CD14-positive monocyte (primary cell): ENCODE data around the gene RHPN2. TPM values are rescaled to one million over a fixed set of nuclear protein-coding genes. Genes with fewer than 3 reads are reported as not detected.

Experiments used
- DNase-seq, 3 donors: peaks; one replicate each; pipeline ENCODE4 v3.0.0-alpha.2; 2011 to 2022
- H2AFZ ChIP-seq: 2 replicates; pipeline ENCODE4 v1.6.0; 2012; ENCODE audit warnings: mild to moderate bottlenecking, low read depth, low read length, inconsistent platforms; ENCODE audit not compliant: insufficient read depth, poor library complexity, severe bottlenecking
- H3K27ac ChIP-seq, 2 donors: 1 replicate in 1 of 2; 2 replicates in 1 of 2; pipeline ENCODE4 v1.5.1; 2012 to 2013; ENCODE audit warnings: low read length in 2 of 2, control low read depth in 1 of 2, inconsistent platforms in 1 of 2, low read depth in 1 of 2, mild to moderate bottlenecking in 1 of 2
- H3K27me3 ChIP-seq, 2 donors: one replicate each; pipeline versions ENCODE4 v1.6.0 to v1.6.1; 2011 to 2013; ENCODE audit warnings: low read length in 2 of 2; ENCODE audit not compliant: control insufficient read depth in 2 of 2, insufficient read depth in 2 of 2
- H3K36me3 ChIP-seq, 2 donors: replicated peaks in 1 of 2; 1 replicate in 1 of 2; 2 replicates in 1 of 2; pipeline versions ENCODE4 v1.5.1 to v1.6.1; 2012 to 2013; ENCODE audit warnings: low read length in 2 of 2, control low read depth in 1 of 2, inconsistent platforms in 1 of 2, mild to moderate bottlenecking in 1 of 2; ENCODE audit not compliant: insufficient read depth in 2 of 2, control insufficient read depth in 1 of 2
- H3K4me1 ChIP-seq, 2 donors: 1 replicate in 1 of 2; 2 replicates in 1 of 2; pipeline versions ENCODE4 v1.5.1 to v1.6.1; 2012 to 2013; ENCODE audit warnings: low read length in 2 of 2, control low read depth in 1 of 2, inconsistent platforms in 1 of 2, mild to moderate bottlenecking in 1 of 2, moderate library complexity in 1 of 2; ENCODE audit not compliant: insufficient read depth in 2 of 2, control insufficient read depth in 1 of 2
- H3K4me2 ChIP-seq: replicated peaks from 2 replicates; pipeline ENCODE3; 2012; ENCODE audit warnings: low read length, moderate library complexity, mild to moderate bottlenecking; ENCODE audit not compliant: poor library complexity, severe bottlenecking; ENCODE audit errors: extremely low read depth
- H3K4me3 ChIP-seq, 3 experiments: fragments of 200-600 bp in 1 of 3; sonication (generic) in 1 of 3; replicated peaks in 1 of 3; 1 replicate in 2 of 3; 2 replicates in 1 of 3; pipeline ENCODE4 v1.5.1; 2011 to 2013; ENCODE audit warnings: low read length in 3 of 3, mild to moderate bottlenecking in 3 of 3, control low read depth in 2 of 3, low read depth in 2 of 3, inconsistent platforms in 1 of 3, moderate library complexity in 1 of 3
- H3K79me2 ChIP-seq: 2 replicates; pipeline ENCODE4 v1.6.0; 2012; ENCODE audit warnings: mild to moderate bottlenecking, control low read depth, inconsistent platforms, low read length, moderate library complexity; ENCODE audit not compliant: insufficient read depth
- H3K9ac ChIP-seq: 2 replicates; pipeline ENCODE4 v1.6.0; 2017; ENCODE audit warnings: low read length, mild to moderate bottlenecking; ENCODE audit not compliant: insufficient read depth, poor library complexity, severe bottlenecking
- H3K9me3 ChIP-seq, 2 donors: replicated peaks in 1 of 2; 1 replicate in 1 of 2; 2 replicates in 1 of 2; pipeline versions ENCODE4 v1.5.1 to v1.6.1; 2012 to 2013; ENCODE audit warnings: low read length in 2 of 2, control low read depth in 1 of 2; ENCODE audit not compliant: control insufficient read depth in 1 of 2, insufficient read depth in 1 of 2
- H4K20me1 ChIP-seq: 2 replicates; pipeline ENCODE4 v1.6.0; 2012; ENCODE audit warnings: mild to moderate bottlenecking, low read length, control low read depth, moderate library complexity; ENCODE audit not compliant: insufficient read depth
- H3K27ac Mint-ChIP-seq, 7 donors: one replicate each; pipeline ENCODE4 v1.8.0; 2020; ENCODE audit warnings: mild to moderate bottlenecking in 7 of 7, mixed read lengths in 7 of 7, moderate library complexity in 6 of 7, inconsistent platforms in 2 of 7
- H3K27me3 Mint-ChIP-seq, 3 donors: one replicate each; pipeline ENCODE4 v1.8.0; 2021 to 2022; ENCODE audit warnings: low read depth in 3 of 3, mild to moderate bottlenecking in 3 of 3, mixed read lengths in 3 of 3, moderate library complexity in 3 of 3, inconsistent platforms in 1 of 3
- H3K36me3 Mint-ChIP-seq, 2 donors: one replicate each; pipeline ENCODE4 v1.8.0; 2020; ENCODE audit warnings: mixed read lengths in 2 of 2, inconsistent platforms in 1 of 2, mild to moderate bottlenecking in 1 of 2
- H3K4me1 Mint-ChIP-seq: one replicate; pipeline ENCODE4 v1.8.0; 2020; ENCODE audit warnings: mild to moderate bottlenecking, mixed read lengths
- H3K4me3 Mint-ChIP-seq, 2 donors: one replicate each; pipeline ENCODE4 v1.8.0; 2020; ENCODE audit warnings: mild to moderate bottlenecking in 2 of 2, mixed read lengths in 2 of 2, moderate library complexity in 1 of 2
- H3K9me3 Mint-ChIP-seq, 7 donors: one replicate each; pipeline ENCODE4 v1.8.0; 2020 to 2022; ENCODE audit warnings: mixed read lengths in 7 of 7, mild to moderate bottlenecking in 6 of 7, moderate library complexity in 6 of 7, inconsistent platforms in 2 of 7
- WGBS: methylation state at CpG from one replicate; pipeline ENCODE4 v1.1.5; 2013; ENCODE audit warnings: missing lambda C conversion rate; ENCODE audit not compliant: insufficient coverage; 5-methylcytosine and 5-hydroxymethylcytosine counted together
- intact Hi-C, 2 donors: fragments of 100-400 bp; cut with micrococcal nuclease; formaldehyde crosslinking; loops; one replicate each; pipeline versions ENCODE4 v1.15.0 to v1.15.1; 2023
- polyA plus RNA-seq, 3 donors: library from polyadenylated mRNA; depleted of rRNA in 1 of 3; unstranded in 2 of 3; stranded (reverse) in 1 of 3; fragments of 300-500 nt in 2 of 3; fragments of >200 nt in 1 of 3; fragmentation: Illumina TruSeq in 2 of 3; gene quantifications; 1 replicate in 2 of 3; 2 replicates in 1 of 3; pipeline ENCODE4 v1.2.3, GENCODE V29; 2012 to 2021
- small RNA-seq: library from RNA; depleted of rRNA; stranded (forward); fragments of <200 nt; gene quantifications from one replicate; pipeline ENCODE3, GENCODE V24; 2012; ENCODE audit warnings: low read depth; ENCODE audit not compliant: insufficient read length
- TF ChIP-seq, protein P1 (sequence below): fragments of 200-600 bp; IDR thresholded peaks from one replicate; pipeline ENCODE4 v1.8.0; 2022; ENCODE audit warnings: antibody characterized with exemption, mild to moderate bottlenecking

The RHPN2 gene
- polyA plus RNA-seq, 3 donors = 0.16 to 0.93 (median 0.51) TPM

DNA sequence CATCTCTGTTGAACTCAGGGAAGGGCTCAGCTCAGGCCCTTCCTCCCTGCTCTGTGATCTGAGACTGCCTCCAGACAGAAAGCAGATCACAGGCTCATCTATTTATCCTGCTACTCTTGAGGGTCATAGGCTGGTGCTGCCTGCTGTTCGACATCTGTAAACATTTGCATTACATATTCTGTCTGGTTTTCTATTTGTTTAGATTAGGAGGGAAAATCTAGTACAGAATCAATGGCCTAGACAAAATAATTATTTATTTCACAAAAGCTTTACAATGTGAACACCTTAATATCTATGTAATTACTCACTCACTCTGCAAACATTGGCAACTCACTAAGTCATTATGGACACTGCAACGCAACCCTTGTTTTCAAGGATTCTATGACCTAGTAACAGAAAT, 135.9 kb downstream of the RHPN2 start:
- no peaks in the 10 kb centered on the region for H3K27me3 Mint-ChIP-seq
- no peak overlapping the region for H3K4me2 ChIP-seq
- intact Hi-C loops = no loop called here
- H3K79me2 ChIP-seq = no peaks in the 10 kb centered on the region
- no peak overlapping the region for H3K27ac Mint-ChIP-seq
- DNase-seq = no peak
- H3K36me3 ChIP-seq = peaks cover 13 to 48% of the 10 kb centered on the region in 2 donors
- H3K27ac ChIP-seq = no peak overlapping the region
- no peaks in the 10 kb centered on the region for H3K4me1 ChIP-seq
- no peaks in the 10 kb centered on the region for H4K20me1 ChIP-seq
- H3K4me3 Mint-ChIP-seq = no peak overlapping the region
- TF ChIP-seq, protein P1, sequence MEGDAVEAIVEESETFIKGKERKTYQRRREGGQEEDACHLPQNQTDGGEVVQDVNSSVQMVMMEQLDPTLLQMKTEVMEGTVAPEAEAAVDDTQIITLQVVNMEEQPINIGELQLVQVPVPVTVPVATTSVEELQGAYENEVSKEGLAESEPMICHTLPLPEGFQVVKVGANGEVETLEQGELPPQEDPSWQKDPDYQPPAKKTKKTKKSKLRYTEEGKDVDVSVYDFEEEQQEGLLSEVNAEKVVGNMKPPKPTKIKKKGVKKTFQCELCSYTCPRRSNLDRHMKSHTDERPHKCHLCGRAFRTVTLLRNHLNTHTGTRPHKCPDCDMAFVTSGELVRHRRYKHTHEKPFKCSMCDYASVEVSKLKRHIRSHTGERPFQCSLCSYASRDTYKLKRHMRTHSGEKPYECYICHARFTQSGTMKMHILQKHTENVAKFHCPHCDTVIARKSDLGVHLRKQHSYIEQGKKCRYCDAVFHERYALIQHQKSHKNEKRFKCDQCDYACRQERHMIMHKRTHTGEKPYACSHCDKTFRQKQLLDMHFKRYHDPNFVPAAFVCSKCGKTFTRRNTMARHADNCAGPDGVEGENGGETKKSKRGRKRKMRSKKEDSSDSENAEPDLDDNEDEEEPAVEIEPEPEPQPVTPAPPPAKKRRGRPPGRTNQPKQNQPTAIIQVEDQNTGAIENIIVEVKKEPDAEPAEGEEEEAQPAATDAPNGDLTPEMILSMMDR = no peak
- WGBS = no CpG with 5 or more reads among the region's 2 CpGs
- H3K27me3 ChIP-seq = no peaks in the 10 kb centered on the region
- no peak overlapping the region for H3K4me3 ChIP-seq
- H3K9me3 Mint-ChIP-seq = peaks cover 7 to 22% (median 19%) of the 10 kb centered on the region in 7 donors
- no peaks in the 10 kb centered on the region for H3K4me1 Mint-ChIP-seq
- H3K36me3 Mint-ChIP-seq = peaks cover 44 to 73% of the 10 kb centered on the region in 2 donors
- H2AFZ ChIP-seq = no peak overlapping the region
- H3K9me3 ChIP-seq = peaks cover 10 to 15% of the 10 kb centered on the region in 2 donors
- no peak overlapping the region for H3K9ac ChIP-seq

Small RNA genes lying within 50 kb of the gene (small RNA-seq; reads per million reads assigned to genes)
- gene AC008521.1 (not detected), gene AC008521.2 (not detected)

Other genes starting within 250 kb of the RHPN2 start
- gene SLC7A9, start 195.1 kb downstream of the RHPN2 start, polyA plus RNA-seq = under 1 TPM in 1 of 3 donors, not detected in 2; 0.13 TPM
- gene CEP89, start 92.9 kb downstream of the RHPN2 start, polyA plus RNA-seq = 1 to 10 TPM; 4.6 to 6.5 (median 4.7) TPM
- gene FAAP24, start 92.6 kb downstream of the RHPN2 start, polyA plus RNA-seq = 1 to 10 TPM in 2 of 3 donors, under 1 TPM in 1; 0.61 to 4.2 (median 2.3) TPM
- gene GPATCH1, start 16.3 kb upstream of the RHPN2 start, polyA plus RNA-seq = 1 to 10 TPM; 1.4 to 6.8 (median 4.0) TPM
- not detected for gene WDR88, start 67.2 kb upstream of the RHPN2 start, polyA plus RNA-seq
- gene LRP3, start 129.4 kb upstream of the RHPN2 start, polyA plus RNA-seq = 10 to 100 TPM in 1 of 3 donors, 1 to 10 TPM in 2; 1.4 to 11.9 (median 4.1) TPM
- under 1 TPM in 1 of 3 donors, not detected in 2; 0.52 TPM for gene SLC7A10, start 161.0 kb upstream of the RHPN2 start, polyA plus RNA-seq
- 10 to 100 TPM; 17.9 to 76.3 (median 47.5) TPM for gene CEBPA, start 237.6 kb upstream of the RHPN2 start, polyA plus RNA-seq